Measurements from ENCODE around the gene CDH4.

Gene CDH4

DNA sequence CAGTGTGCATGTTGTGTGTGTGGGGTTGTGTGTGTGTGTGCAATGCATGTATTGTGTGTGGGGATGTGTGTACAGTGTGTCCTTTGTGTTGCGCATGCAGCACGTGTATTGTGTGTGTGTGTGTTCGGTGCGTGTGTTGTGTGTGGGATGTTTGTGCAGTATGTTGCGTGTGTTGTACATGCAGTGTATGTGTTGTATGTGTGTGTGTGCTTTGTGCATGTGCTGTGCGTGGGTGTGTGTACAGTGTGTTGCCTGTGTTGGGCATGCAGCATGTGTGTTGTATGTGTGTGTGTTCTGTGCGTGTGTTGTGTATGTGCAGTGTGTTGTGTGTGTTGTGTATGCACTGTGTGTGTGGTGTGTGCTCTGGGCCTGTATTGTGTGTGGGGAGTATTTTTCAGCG is 52.7 kb downstream of the CDH4 start:
- TF ChIP-seq, protein P1, sequence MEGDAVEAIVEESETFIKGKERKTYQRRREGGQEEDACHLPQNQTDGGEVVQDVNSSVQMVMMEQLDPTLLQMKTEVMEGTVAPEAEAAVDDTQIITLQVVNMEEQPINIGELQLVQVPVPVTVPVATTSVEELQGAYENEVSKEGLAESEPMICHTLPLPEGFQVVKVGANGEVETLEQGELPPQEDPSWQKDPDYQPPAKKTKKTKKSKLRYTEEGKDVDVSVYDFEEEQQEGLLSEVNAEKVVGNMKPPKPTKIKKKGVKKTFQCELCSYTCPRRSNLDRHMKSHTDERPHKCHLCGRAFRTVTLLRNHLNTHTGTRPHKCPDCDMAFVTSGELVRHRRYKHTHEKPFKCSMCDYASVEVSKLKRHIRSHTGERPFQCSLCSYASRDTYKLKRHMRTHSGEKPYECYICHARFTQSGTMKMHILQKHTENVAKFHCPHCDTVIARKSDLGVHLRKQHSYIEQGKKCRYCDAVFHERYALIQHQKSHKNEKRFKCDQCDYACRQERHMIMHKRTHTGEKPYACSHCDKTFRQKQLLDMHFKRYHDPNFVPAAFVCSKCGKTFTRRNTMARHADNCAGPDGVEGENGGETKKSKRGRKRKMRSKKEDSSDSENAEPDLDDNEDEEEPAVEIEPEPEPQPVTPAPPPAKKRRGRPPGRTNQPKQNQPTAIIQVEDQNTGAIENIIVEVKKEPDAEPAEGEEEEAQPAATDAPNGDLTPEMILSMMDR (IDR thresholded peaks at IDR 0.05; ENCODE audit: low read length, missing control alignments): no peak
- DNase-seq (ENCODE audit: low read depth): no peak

DNA sequence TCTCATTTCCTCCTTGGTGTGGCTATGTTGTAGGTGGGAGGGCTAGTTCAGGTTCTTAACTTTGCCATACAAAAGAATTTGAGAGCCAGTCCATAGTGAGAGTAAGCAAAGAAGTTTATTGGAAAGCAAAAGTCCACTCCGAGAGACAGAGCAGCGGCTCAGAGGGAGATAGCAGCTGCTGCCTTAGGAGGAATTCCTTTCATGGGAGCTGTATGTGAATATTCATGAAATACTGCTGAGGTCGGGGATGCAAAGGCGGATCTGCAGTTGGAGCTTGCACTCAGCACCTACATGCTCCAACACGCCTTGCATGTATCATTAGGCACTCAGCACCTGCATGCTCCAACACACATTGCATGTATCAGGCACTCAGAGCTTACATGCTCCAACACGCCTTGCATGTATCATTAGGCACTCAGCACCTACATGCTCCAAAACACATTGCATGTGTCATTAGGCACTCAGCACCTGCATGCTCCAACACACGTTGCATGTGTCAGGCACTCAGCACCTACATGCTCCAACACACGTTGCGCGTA is 54.9 kb downstream of the CDH4 start:
- H3K4me3 ChIP-seq (replicated peaks; ENCODE audit: low read depth, low read length): no peak overlapping the region
- DNase-seq (ENCODE audit: low read depth): no peak
- TF ChIP-seq, protein P1 (IDR thresholded peaks at IDR 0.05; ENCODE audit: low read length, missing control alignments): no peak

More for the DNA sequence above, 52.7 kb downstream of the CDH4 start:
- no peak overlapping the region for H3K4me3 ChIP-seq (replicated peaks; ENCODE audit: low read depth, low read length)

GRCh38 chr20:61307686-61308476 is 55.8 kb downstream of the CDH4 start:
- no peak overlapping the region for H3K4me3 ChIP-seq (replicated peaks; ENCODE audit: low read depth, low read length)
- no peak for DNase-seq (ENCODE audit: low read depth)
- TF ChIP-seq, protein P1 (IDR thresholded peaks at IDR 0.05; ENCODE audit: low read length, missing control alignments): no peak

- no peak for DNase-seq (ENCODE audit: low read depth)
- TF ChIP-seq, protein P1 (IDR thresholded peaks at IDR 0.05; ENCODE audit: low read length, missing control alignments): no peak
- H3K4me3 ChIP-seq (replicated peaks; ENCODE audit: low read depth, low read length): no peak overlapping the region
These were observed 56.4 kb downstream of the CDH4 start for GRCh38 chr20:61308477-61308774.

DNA sequence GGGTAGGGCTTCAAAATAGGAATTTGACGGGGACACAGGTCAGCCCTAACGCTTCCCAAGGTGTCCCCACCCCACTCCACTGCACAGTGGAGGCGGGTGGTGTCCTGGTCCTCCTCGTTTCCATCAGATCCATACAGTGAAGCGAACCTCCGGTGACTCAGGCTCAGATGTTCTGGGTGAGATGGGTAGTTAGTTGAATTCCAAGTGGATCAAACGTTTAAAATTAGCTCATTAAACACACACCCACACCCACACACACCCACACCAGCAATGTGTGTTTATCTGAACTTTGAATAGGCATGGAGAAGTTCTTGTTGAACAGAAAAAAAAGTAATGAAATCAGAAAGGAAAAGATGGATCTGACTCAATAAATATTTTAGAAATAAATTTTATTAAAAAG is 58.9 kb downstream of the CDH4 start:
- TF ChIP-seq, protein P1 (IDR thresholded peaks at IDR 0.05; ENCODE audit: low read length, missing control alignments): no peak
- no peak overlapping the region for H3K4me3 ChIP-seq (replicated peaks; ENCODE audit: low read depth, low read length)
- no peak for DNase-seq (ENCODE audit: low read depth)

DNA sequence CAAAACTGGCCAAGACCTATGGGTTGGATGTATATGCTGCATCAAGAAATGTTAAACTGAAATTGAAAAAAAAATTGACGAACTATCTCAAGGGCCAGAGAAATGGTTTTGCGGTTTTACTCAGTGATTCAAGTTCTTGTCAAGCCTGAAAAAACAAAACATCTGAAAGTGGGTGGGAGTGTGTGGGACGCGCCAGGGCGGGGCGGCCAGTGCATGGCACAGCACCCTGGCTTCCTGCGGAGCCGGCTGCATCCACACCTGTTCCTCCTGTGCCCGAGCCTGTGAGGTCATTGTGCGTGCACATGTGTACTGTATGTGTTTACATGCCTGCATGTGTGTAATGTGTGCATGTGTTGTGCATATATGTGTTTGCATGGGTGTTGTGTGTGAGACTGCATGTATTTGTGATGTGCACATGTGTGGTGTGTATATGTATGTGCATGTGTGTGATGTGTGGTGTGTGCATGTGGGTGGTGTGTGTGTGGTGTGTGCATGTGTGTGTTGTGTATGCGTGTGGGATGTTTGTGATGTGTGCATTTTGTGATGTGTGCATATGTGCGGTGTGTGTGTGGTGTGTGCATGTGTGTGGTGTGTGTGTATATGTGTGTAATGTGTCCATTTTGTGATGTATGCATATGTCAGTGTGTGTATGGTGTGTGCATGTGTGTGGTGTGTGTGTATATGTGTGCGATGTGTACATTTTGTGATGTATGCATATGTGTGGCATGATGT is 59.8 kb downstream of the CDH4 start:
- no peak overlapping the region for H3K4me3 ChIP-seq (replicated peaks; ENCODE audit: low read depth, low read length)
- DNase-seq (ENCODE audit: low read depth): no peak
- TF ChIP-seq, protein P1 (IDR thresholded peaks at IDR 0.05; ENCODE audit: low read length, missing control alignments): no peak
